Psoas muscle (tissue), 8 donors: ENCODE measurements around the gene CNTNAP2. TPM values are rescaled to one million over a fixed set of nuclear protein-coding genes. Genes with fewer than 3 reads are reported as not detected.

Source experiments
- ATAC-seq, 4 donors: fragments of 200-7000 bp; cut with Tn5 transposase; one replicate each; pipeline ENCODE4 v1.9.1; 2020; ENCODE audit warnings: moderate library complexity in 3 of 4, mild to moderate bottlenecking in 2 of 4
- DNase-seq, 2 donors: peaks; one replicate each; pipeline ENCODE4 v3.0.0-alpha.2; 2020
- H3K27ac ChIP-seq: fragments of 200-600 bp; one replicate; pipeline ENCODE4 v1.8.0; 2022
- H3K27me3 ChIP-seq, 3 donors: fragments of 200-600 bp in 1 of 3; one replicate each; pipeline versions ENCODE4 v1.6.1 to v1.8.0; 2013 to 2022; ENCODE audit warnings: low read length in 2 of 3, mild to moderate bottlenecking in 2 of 3, moderate library complexity in 1 of 3; ENCODE audit not compliant: insufficient read depth in 3 of 3
- H3K36me3 ChIP-seq, 2 donors: fragments of 200-600 bp in 1 of 2; one replicate each; pipeline versions ENCODE4 v1.6.1 to v1.8.0; 2013 to 2022; ENCODE audit warnings: low read depth in 1 of 2, mild to moderate bottlenecking in 1 of 2, moderate library complexity in 1 of 2; ENCODE audit not compliant: insufficient read depth in 1 of 2
- H3K4me1 ChIP-seq: fragments of 200-600 bp; one replicate; pipeline ENCODE4 v1.8.0; 2022
- H3K4me3 ChIP-seq: fragments of 200-600 bp; one replicate; pipeline ENCODE4 v1.8.0; 2022; ENCODE audit warnings: mild to moderate bottlenecking
- H3K9me3 ChIP-seq: fragments of 200-600 bp; one replicate; pipeline ENCODE4 v1.8.0; 2022
- CTCF ChIP-seq: fragments of 200-600 bp; IDR thresholded peaks from one replicate; pipeline ENCODE4 v1.8.0; 2022; ENCODE audit warnings: antibody characterized with exemption
- WGBS, 3 donors: extraction: QIAGEN DNeasy Blood & Tissue Kit; methylation state at CpG; one replicate each; pipeline versions ENCODE4 v1.1.6 to v1.1.7; 2013; 5-methylcytosine and 5-hydroxymethylcytosine counted together
- intact Hi-C, 2 donors: fragments of 100-400 bp; cut with DNase I; formaldehyde crosslinking; loops; one replicate each; pipeline versions ENCODE4 v1.11.0 to v1.14.2; 2022
- polyA plus RNA-seq, 3 donors: library from polyadenylated mRNA; stranded (reverse); fragments of 200-250 nt; gene quantifications; one replicate each; pipeline ENCODE4 v1.2.3, GENCODE V29; 2013
- total RNA-seq, 4 donors: library from RNA; stranded (reverse); fragmentation: NEBNext Ultra II Directional in 2 of 4; extraction: Animal tissue kit (Norgen Biotek cat#: 25700) in 2 of 4; gene quantifications; one replicate each; pipeline versions ENCODE4 v1.2.1 to v1.2.4, GENCODE V29; 2021 to 2023
- donor health status: healthy with polysubstance abuse.
- donor health status: DM: no; HTN: no; CAD: no; lungs with moderate emphysema.
- donor health status: Bipolar disorder and iron deficiency.
- donor health status: healthy.
- donor health status: DM: yes; HTN: yes; CAD: no.
- donor health status: DM: no; HTN: no; CAD: no.
- donor health status: DM: no; HTN: no; CAD: no.
- donor health status: DM: yes; HTN: yes; CAD: no.

Gene CNTNAP2
- total and polyA plus RNA-seq, 7 donors, result 0.01 to 0.13 TPM; not detected in 5

GRCh38 chr7:148210804-148211325 lies 2094.3 kb downstream of the CNTNAP2 start:
- Histone ChIP-seq H3K27ac (no peak overlapping the region), H3K4me3 (no peak overlapping the region), H3K36me3 (no peaks in the 10 kb centered on the region), H3K9me3 (no peaks in the 10 kb centered on the region), H3K4me1 (no peaks in the 10 kb centered on the region), H3K27me3 (no peaks in the 10 kb centered on the region)
- ATAC-seq (no peak), DNase-seq (no peak)
- WGBS, 3 donors, result 73 to 81% (median 75%) methylated on average over 3 of the region's 3 CpGs
- TF ChIP-seq CTCF, result no peak
- intact Hi-C loops, result no loop called here

GRCh38 chr7:148211740-148212151 lies 2095.1 kb downstream of the CNTNAP2 start:
- Histone ChIP-seq H3K4me3 (no peak overlapping the region), H3K27ac (no peak overlapping the region)
- no peak for TF ChIP-seq CTCF

GRCh38 chr7:148212731-148213130 lies 2096.1 kb downstream of the CNTNAP2 start:
- Histone ChIP-seq H3K36me3 (no peaks in the 10 kb centered on the region), H3K4me3 (no peak overlapping the region), H3K9me3 (no peaks in the 10 kb centered on the region), H3K4me1 (no peaks in the 10 kb centered on the region), H3K27ac (no peak overlapping the region), H3K27me3 (no peaks in the 10 kb centered on the region)
- intact Hi-C loops, result no loop called here
- WGBS, 3 donors, result 62 to 64% (median 62%) methylated on average over 3 of the region's 3 CpGs
- no peak for TF ChIP-seq CTCF
- no peak for DNase-seq
- no peak for ATAC-seq

More at GRCh38 chr7:148211740-148212151, 2095.1 kb downstream of the CNTNAP2 start:
- H3K27me3 ChIP-seq, result no peaks in the 10 kb centered on the region
- DNase-seq, result no peak
- H3K36me3 ChIP-seq, result no peaks in the 10 kb centered on the region
- intact Hi-C loops, result no loop called here
- ATAC-seq, result no peak
- no peaks in the 10 kb centered on the region for H3K4me1 ChIP-seq
- no peaks in the 10 kb centered on the region for H3K9me3 ChIP-seq

GRCh38 chr7:148214101-148214500 lies 2097.5 kb downstream of the CNTNAP2 start:
- H3K27me3 ChIP-seq, result no peaks in the 10 kb centered on the region
- no peaks in the 10 kb centered on the region for H3K4me1 ChIP-seq
- H3K27ac ChIP-seq, result no peak overlapping the region
- ATAC-seq, result no peak
- H3K36me3 ChIP-seq, result no peaks in the 10 kb centered on the region
- intact Hi-C loops, result no loop called here
- WGBS, 3 donors, result 81 to 92% (median 86%) methylated on average over 4 of the region's 4 CpGs
- H3K9me3 ChIP-seq, result no peaks in the 10 kb centered on the region
- no peak for DNase-seq
- H3K4me3 ChIP-seq, result no peak overlapping the region
- TF ChIP-seq CTCF, result no peak

GRCh38 chr7:148218603-148219002 lies 2102.0 kb downstream of the CNTNAP2 start:
- 83 to 90% (median 89%) methylated on average over 4 of the region's 4 CpGs for WGBS, 3 donors
- no peak for TF ChIP-seq CTCF
- intact Hi-C loops, result no loop called here
- H3K4me3 ChIP-seq, result no peak overlapping the region
- no peaks in the 10 kb centered on the region for H3K4me1 ChIP-seq
- no peaks in the 10 kb centered on the region for H3K27me3 ChIP-seq
- H3K9me3 ChIP-seq, result no peaks in the 10 kb centered on the region
- DNase-seq, result no peak
- no peak for ATAC-seq
- H3K36me3 ChIP-seq, result no peaks in the 10 kb centered on the region
- H3K27ac ChIP-seq, result no peak overlapping the region
